HepG2 (cell line): ENCODE results near the gene SH3GL1. TPM values are rescaled to one million over a fixed set of nuclear protein-coding genes. Genes with fewer than 3 reads are reported as not detected.

Experiments
- AGO2 ChIP-seq: fragments of 200-400 bp; formaldehyde crosslinking; optimal IDR thresholded peaks from 2 replicates; pipeline ENCODE3; 2017; ENCODE audit warnings: mild to moderate bottlenecking, low read depth, low read length, moderate library complexity
- BCL6 ChIP-seq: IDR thresholded peaks from 2 replicates; pipeline ENCODE4 v1.6.1; 2016; ENCODE audit warnings: missing genetic modification reagents, missing compliant biosample characterization
- DPF2 ChIP-seq: sonication (generic); formaldehyde crosslinking; IDR thresholded peaks from 2 replicates; pipeline ENCODE4 v1.4.0; 2020; ENCODE audit warnings: mild to moderate bottlenecking, low read depth, missing genetic modification reagents, borderline replicate concordance
- FOXA3 ChIP-seq: IDR thresholded peaks from 2 replicates; pipeline ENCODE4 v1.6.1; 2016; ENCODE audit warnings: missing genetic modification reagents, missing compliant biosample characterization
- HES4 ChIP-seq: sonication (generic); formaldehyde crosslinking; IDR thresholded peaks from 2 replicates; pipeline ENCODE4 v1.9.0; 2021; ENCODE audit warnings: mild to moderate bottlenecking, missing genetic modification reagents, borderline replicate concordance
- HOXA7 ChIP-seq: sonication (generic); formaldehyde crosslinking; IDR thresholded peaks from 2 replicates; pipeline ENCODE4 v1.8.1; 2022; ENCODE audit warnings: mild to moderate bottlenecking, missing genetic modification reagents, moderate library complexity
- IKZF4 ChIP-seq: sonication (generic); formaldehyde crosslinking; IDR thresholded peaks from 2 replicates; pipeline ENCODE4 v1.5.1; 2020; ENCODE audit warnings: borderline replicate concordance, mild to moderate bottlenecking, low read depth, missing genetic modification reagents; ENCODE audit errors: not compliant biosample characterization
- JARID2 ChIP-seq: sonication (generic); formaldehyde crosslinking; IDR thresholded peaks from 2 replicates; pipeline ENCODE4 v1.8.1; 2023; ENCODE audit warnings: missing genetic modification reagents, inconsistent platforms; ENCODE audit not compliant: insufficient replicate concordance
- MTERF4 ChIP-seq: sonication (generic); formaldehyde crosslinking; IDR thresholded peaks from 2 replicates; pipeline ENCODE4 v1.8.0; 2023; ENCODE audit warnings: mild to moderate bottlenecking, missing genetic modification reagents
- PRDM15 ChIP-seq: sonication (generic); formaldehyde crosslinking; IDR thresholded peaks from 2 replicates; pipeline ENCODE4 v1.4.0; 2020; ENCODE audit warnings: missing genetic modification reagents
- RAD21 ChIP-seq: fragments of 450-650 bp; formaldehyde crosslinking; IDR thresholded peaks from 2 replicates; pipeline ENCODE4 v1.5.0; 2020; ENCODE audit warnings: mild to moderate bottlenecking
- SAP130 ChIP-seq: IDR thresholded peaks from 2 replicates; pipeline ENCODE4 v1.6.1; 2016; ENCODE audit warnings: low read depth
- SP4 ChIP-seq: sonication (generic); formaldehyde crosslinking; IDR thresholded peaks from 2 replicates; pipeline ENCODE4 v1.8.1; 2023; ENCODE audit warnings: mild to moderate bottlenecking, missing genetic modification reagents
- SP5 ChIP-seq: IDR thresholded peaks from 2 replicates; pipeline ENCODE4 v1.6.1; 2016; ENCODE audit warnings: low read depth, borderline replicate concordance
- TCF7 ChIP-seq: sonication (generic); IDR thresholded peaks from 2 replicates; pipeline ENCODE4 v1.6.1; 2016; ENCODE audit warnings: antibody characterized with exemption, low read depth
- TEF ChIP-seq: sonication (generic); formaldehyde crosslinking; IDR thresholded peaks from 2 replicates; pipeline ENCODE4 v1.5.0; 2020; ENCODE audit warnings: missing genetic modification reagents
- TFDP2 ChIP-seq: sonication (generic); formaldehyde crosslinking; IDR thresholded peaks from 2 replicates; pipeline ENCODE4 v1.4.0; 2020; ENCODE audit warnings: missing genetic modification reagents
- ZFP41 ChIP-seq: sonication (generic); formaldehyde crosslinking; IDR thresholded peaks from 2 replicates; pipeline ENCODE4 v1.4.0; 2020; ENCODE audit warnings: mild to moderate bottlenecking, missing genetic modification reagents, borderline replicate concordance
- ZNF567 ChIP-seq: sonication (generic); formaldehyde crosslinking; IDR thresholded peaks from 2 replicates; pipeline ENCODE4 v1.8.1; 2023; ENCODE audit warnings: mild to moderate bottlenecking, missing genetic modification reagents, borderline replicate concordance
- ZNF770 ChIP-seq: sonication (generic); formaldehyde crosslinking; IDR thresholded peaks from 2 replicates; pipeline ENCODE4 v1.5.0; 2020; ENCODE audit warnings: mild to moderate bottlenecking, missing genetic modification reagents
- ZSCAN25 ChIP-seq: sonication (generic); formaldehyde crosslinking; IDR thresholded peaks from 2 replicates; pipeline ENCODE4 v1.8.0; 2022; ENCODE audit warnings: mild to moderate bottlenecking, missing genetic modification reagents
- polyA plus RNA-seq, 8 experiments: library from polyadenylated mRNA; depleted of rRNA in 3 of 8; stranded (reverse) in 7 of 8; unstranded in 1 of 8; fragments of >200 nt; fragmentation: Illumina TruSeq in 4 of 8; extraction: Trizol in 4 of 8; gene quantifications; 2 replicates each; pipeline versions ENCODE4 v1.2.1 to v1.2.3, GENCODE V29; 2011 to 2016; ENCODE audit warnings: low read depth in 4 of 8, missing spikeins in 1 of 8, mixed read lengths in 1 of 8; ENCODE audit not compliant: insufficient read depth in 1 of 8
- total RNA-seq, 5 experiments: library from RNA; depleted of rRNA; stranded (reverse); fragments of >200 nt; fragmentation: Illumina TruSeq; extraction: Trizol; gene quantifications; 2 replicates each; pipeline ENCODE4 v1.2.3, GENCODE V29; 2016; ENCODE audit warnings: low read depth in 1 of 5

Gene SH3GL1
- total and polyA plus RNA-seq, 2 of the 13 experiments (the other 11 are each of a cell fraction or from before 2014, with no cell fraction given): 33.0 to 45.1 TPM

GRCh38 chr19:4390567-4391305, 9.6 kb downstream of the SH3GL1 start (continued):
- TF ChIP-seq MTERF4 (CRISPR knock-in tag): no peak
- TF ChIP-seq TCF7: peak; percentile 57
- TF ChIP-seq JARID2: no peak
- peak; percentile 66 for TF ChIP-seq ZSCAN25 (CRISPR knock-in tag)
- TF ChIP-seq SP5 (CRISPR knock-in tag): 0 out of 2 replicates have a peak, but pooled peaks have one; percentile 46
- no peak for TF ChIP-seq IKZF4 (CRISPR knock-in tag)
- no peak for TF ChIP-seq ZFP41 (CRISPR knock-in tag)
- TF ChIP-seq BCL6 (CRISPR knock-in tag): peak; percentile 97
- no peak for TF ChIP-seq HES4 (CRISPR knock-in tag)
- TF ChIP-seq TEF (CRISPR knock-in tag): no peak
- no peak; the same call in 1 of the 2 replicates for TF ChIP-seq ZNF567 (CRISPR knock-in tag)
- peak; percentile 50 for TF ChIP-seq RAD21 (CRISPR knock-in tag)
- TF ChIP-seq PRDM15 (CRISPR knock-in tag): 0 out of 2 replicates have a peak, but pooled peaks have one; percentile 32
- peak; percentile 7 for TF ChIP-seq AGO2
- no peak for TF ChIP-seq HOXA7 (CRISPR knock-in tag)
- peak; percentile 60 for TF ChIP-seq ZNF770 (CRISPR knock-in tag)
- peak; percentile 90 for TF ChIP-seq SAP130 (CRISPR knock-in tag)
- TF ChIP-seq FOXA3 (CRISPR knock-in tag): peak; percentile 69
- peak; percentile 72; the same call in 1 of the 2 replicates for TF ChIP-seq DPF2 (CRISPR knock-in tag)
- no peak for TF ChIP-seq SP4 (CRISPR knock-in tag)
- TF ChIP-seq TFDP2 (CRISPR knock-in tag): peak; percentile 48; the same call in 1 of the 2 replicates
